ENCODE data around the gene SIK3.

GRCh38 chr11:116852261-116853031 lies 245.8 kb downstream of the SIK3 start:
- no peak for TF ChIP-seq CTCF (IDR thresholded peaks at IDR 0.05)
- no peak for TF ChIP-seq EZH2 (IDR thresholded peaks at IDR 0.05)

All from neural progenitor cell (in vitro differentiated cells).